WERI-Rb-1 (cell line): ENCODE measurements around the gene GABRA6.

Experiments used
- DNase-seq: peaks from one replicate; pipeline ENCODE4 v3.0.0-alpha.2; 2020
- H3K27ac ChIP-seq: fragments of 250-450 bp; sonication (Bioruptor Pico); 2 replicates; pipeline ENCODE4 v1.5.1; 2020; ENCODE audit warnings: mild to moderate bottlenecking, moderate library complexity
- H3K27me3 ChIP-seq: fragments of 250-450 bp; sonication (Bioruptor Pico); 2 replicates; pipeline ENCODE4 v1.5.1; 2021; ENCODE audit warnings: mild to moderate bottlenecking, low read depth, moderate library complexity; ENCODE audit not compliant: insufficient read depth, severe bottlenecking
- H3K36me3 ChIP-seq: fragments of 250-450 bp; sonication (Bioruptor Pico); 2 replicates; pipeline ENCODE4 v1.5.1; 2020; ENCODE audit warnings: mild to moderate bottlenecking, moderate library complexity
- H3K4me3 ChIP-seq: 2 replicates; pipeline ENCODE4 v1.5.1; 2011; ENCODE audit warnings: low read depth, mild to moderate bottlenecking, control low read depth, low read length
- H3K9me3 ChIP-seq: fragments of 250-450 bp; sonication (Bioruptor Pico); 2 replicates; pipeline ENCODE4 v1.5.1; 2021; ENCODE audit warnings: mild to moderate bottlenecking, moderate library complexity; ENCODE audit not compliant: severe bottlenecking
- CTCF ChIP-seq: IDR thresholded peaks from 2 replicates; pipeline ENCODE4 v1.5.1; 2011; ENCODE audit warnings: low read depth, mild to moderate bottlenecking, control low read depth, inconsistent platforms, low read length

GABRA6 gene

GRCh38 chr5:161751265-161751664, 65.7 kb downstream of the GABRA6 start:
- DNase-seq = no peak
- no peak for TF ChIP-seq CTCF
- Histone ChIP-seq H3K27me3 (peaks cover 17% of the 10 kb centered on the region), H3K36me3 (no peaks in the 10 kb centered on the region), H3K27ac (no peak overlapping the region), H3K9me3 (no peaks in the 10 kb centered on the region), H3K4me3 (no peak overlapping the region)
